Fibroblast of lung (primary cell): ENCODE data around the gene TPO. TPM values are rescaled to one million over a fixed set of nuclear protein-coding genes. Genes with fewer than 3 reads are reported as not detected.

Experiments
- DNase-seq, 2 donors: peaks; one replicate each; pipeline versions ENCODE4 v3.0.0 to v3.0.0-alpha.2; 2010; ENCODE audit warnings: low read depth in 2 of 2
- H2AFZ ChIP-seq: 2 replicates; pipeline ENCODE4 v1.5.1; 2012; ENCODE audit warnings: low read length, control low read depth, inconsistent platforms
- H3K27ac ChIP-seq: 2 replicates; pipeline ENCODE4 v1.5.1; 2011; ENCODE audit warnings: low read length, control low read depth; ENCODE audit not compliant: insufficient read depth
- H3K27me3 ChIP-seq: 2 replicates; pipeline ENCODE4 v1.5.1; 2011; ENCODE audit warnings: mild to moderate bottlenecking, low read length; ENCODE audit not compliant: control insufficient read depth, insufficient read depth
- H3K36me3 ChIP-seq: 2 replicates; pipeline ENCODE4 v1.5.1; 2011; ENCODE audit warnings: low read length; ENCODE audit not compliant: control insufficient read depth, insufficient read depth
- H3K4me1 ChIP-seq: 2 replicates; pipeline ENCODE4 v1.5.1; 2011; ENCODE audit warnings: low read length; ENCODE audit not compliant: control insufficient read depth, insufficient read depth; ENCODE audit errors: extremely low read depth
- H3K4me2 ChIP-seq: 2 replicates; pipeline ENCODE4 v1.5.1; 2011; ENCODE audit warnings: low read length, control low read depth; ENCODE audit not compliant: insufficient read depth; ENCODE audit errors: extremely low read depth
- H3K4me3 ChIP-seq, 4 experiments: fragments of 200-600 bp in 1 of 4; sonication (generic) in 1 of 4; replicated peaks in 1 of 4; 2 replicates each; pipeline ENCODE4 v1.5.1; 2011 to 2016; ENCODE audit warnings: low read length in 4 of 4, low read depth in 3 of 4, mild to moderate bottlenecking in 3 of 4, control low read depth in 2 of 4, inconsistent platforms in 1 of 4, mixed read lengths in 1 of 4; ENCODE audit not compliant: insufficient read depth in 1 of 4; ENCODE audit errors: control extremely low read depth in 1 of 4
- H3K79me2 ChIP-seq: 2 replicates; pipeline ENCODE4 v1.5.1; 2012; ENCODE audit warnings: mild to moderate bottlenecking, low read length, inconsistent platforms; ENCODE audit not compliant: control insufficient read depth, insufficient read depth
- H3K9ac ChIP-seq: 2 replicates; pipeline ENCODE4 v1.5.1; 2011; ENCODE audit warnings: mild to moderate bottlenecking, low read length, control low read depth; ENCODE audit not compliant: insufficient read depth
- H3K9me3 ChIP-seq: 2 replicates; pipeline ENCODE4 v1.5.1; 2012; ENCODE audit warnings: low read depth, low read length; ENCODE audit not compliant: control insufficient read depth, insufficient read depth
- H4K20me1 ChIP-seq: 2 replicates; pipeline ENCODE4 v1.5.1; 2011; ENCODE audit warnings: low read length; ENCODE audit not compliant: control insufficient read depth, insufficient read depth; ENCODE audit errors: extremely low read depth
- CTCF ChIP-seq, 2 donors: IDR thresholded peaks in 1 of 2; conservative IDR thresholded peaks in 1 of 2; 1 replicate in 1 of 2; 2 replicates in 1 of 2; pipeline ENCODE4 v1.5.1; 2011 to 2012; ENCODE audit warnings: low read length in 2 of 2, control low read depth in 1 of 2, inconsistent platforms in 1 of 2, low read depth in 1 of 2, mild to moderate bottlenecking in 1 of 2
- EZH2 ChIP-seq: IDR thresholded peaks from 2 replicates; pipeline ENCODE4 v1.5.1; 2012; ENCODE audit warnings: low read length, control low read depth, mild to moderate bottlenecking; ENCODE audit errors: missing control alignments
- polyA plus RNA-seq, 2 donors: library from polyadenylated mRNA; depleted of rRNA in 1 of 2; stranded (reverse) in 1 of 2; unstranded in 1 of 2; fragments of >200 nt; gene quantifications; 2 replicates each; pipeline ENCODE4 v1.2.1, GENCODE V29; 2011 to 2012; ENCODE audit warnings: missing spikeins in 1 of 2
- total RNA-seq: library from RNA; depleted of rRNA; stranded (reverse); fragments of >200 nt; gene quantifications from 2 replicates; pipeline ENCODE4 v1.2.1, GENCODE V29; 2014

TPO gene
- total and polyA plus RNA-seq, 2 donors (not counting 1 experiment from before 2014, with no cell fraction given) = not detected

DNA sequence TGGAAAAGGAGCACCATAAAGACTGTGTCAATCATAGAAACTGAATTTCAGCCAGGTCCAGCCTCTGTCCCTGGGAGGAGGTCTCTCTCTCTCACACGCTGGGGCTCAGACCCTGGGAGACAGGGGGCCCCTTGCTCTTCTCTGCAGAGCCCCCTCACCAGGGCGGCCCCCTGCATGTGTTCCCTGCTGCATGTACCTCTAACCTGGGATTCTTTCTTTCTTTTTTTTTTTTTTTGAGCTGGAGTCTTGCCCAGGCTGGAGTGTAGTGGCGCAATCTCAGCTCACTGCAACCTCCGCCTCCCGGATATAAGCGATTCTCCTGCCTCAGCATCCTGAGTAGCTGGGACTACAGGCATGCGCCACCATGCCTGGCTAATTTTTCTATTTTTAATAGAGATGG, 46.5 kb downstream of the TPO start:
- Histone ChIP-seq H3K4me2 (no peak overlapping the region), H3K27me3 (no peaks in the 10 kb centered on the region), H3K9me3 (no peaks in the 10 kb centered on the region), H3K27ac (no peak overlapping the region), H3K79me2 (no peaks in the 10 kb centered on the region), H3K4me1 (no peaks in the 10 kb centered on the region), H3K36me3 (no peaks in the 10 kb centered on the region), H2AFZ (no peak overlapping the region), H3K4me3 (no peak overlapping the region), H3K9ac (no peak overlapping the region), H4K20me1 (no peaks in the 10 kb centered on the region)
- no peak for TF ChIP-seq CTCF (conservative IDR thresholded peaks at IDR 0.05 in 1 of 2, IDR thresholded peaks at IDR 0.05 in 1 of 2; ENCODE audit: low read depth in 1 of 2, low read length in 2 of 2)
- TF ChIP-seq EZH2 = no peak
- no peak for DNase-seq

DNA sequence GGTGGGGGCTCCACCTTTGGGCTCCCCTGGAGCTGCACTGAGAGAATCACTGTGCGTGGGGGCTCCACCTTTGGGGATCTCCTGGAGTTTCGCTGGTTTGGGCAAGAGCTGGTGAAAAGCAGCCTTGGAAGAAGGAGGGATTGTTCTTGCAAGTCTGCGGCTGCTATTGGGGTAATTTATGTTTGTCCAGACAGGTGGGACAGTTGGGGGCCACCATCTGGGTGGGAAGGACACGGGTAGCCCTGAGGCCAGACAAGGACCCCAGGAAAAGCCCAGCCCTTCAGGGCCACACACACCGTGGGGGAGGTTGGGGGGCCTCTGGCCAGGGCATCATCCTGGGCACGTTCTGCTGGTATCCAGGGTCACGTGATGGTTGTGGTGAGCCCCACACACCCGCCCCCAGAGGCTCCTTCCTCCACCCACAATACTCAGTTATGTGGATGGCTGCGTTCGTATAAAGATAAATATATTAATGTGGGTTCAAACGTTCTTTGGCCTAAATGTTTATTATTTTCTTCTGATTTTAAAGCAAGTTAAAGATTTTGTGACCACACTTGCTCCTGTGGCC, 47.7 kb downstream of the TPO start:
- no peaks in the 10 kb centered on the region for H3K27me3 ChIP-seq
- TF ChIP-seq CTCF (conservative IDR thresholded peaks at IDR 0.05 in 1 of 2, IDR thresholded peaks at IDR 0.05 in 1 of 2; ENCODE audit: low read depth in 1 of 2, low read length in 2 of 2) (no peak), EZH2 (no peak)
- H3K4me1 ChIP-seq = no peaks in the 10 kb centered on the region
- no peaks in the 10 kb centered on the region for H4K20me1 ChIP-seq
- no peak overlapping the region for H3K4me3 ChIP-seq
- no peaks in the 10 kb centered on the region for H3K9me3 ChIP-seq
- H3K27ac ChIP-seq = no peak overlapping the region
- no peak overlapping the region for H2AFZ ChIP-seq
- H3K79me2 ChIP-seq = no peaks in the 10 kb centered on the region
- no peaks in the 10 kb centered on the region for H3K36me3 ChIP-seq
- H3K4me2 ChIP-seq = no peak overlapping the region
- no peak overlapping the region for H3K9ac ChIP-seq
- no peak for DNase-seq

DNA sequence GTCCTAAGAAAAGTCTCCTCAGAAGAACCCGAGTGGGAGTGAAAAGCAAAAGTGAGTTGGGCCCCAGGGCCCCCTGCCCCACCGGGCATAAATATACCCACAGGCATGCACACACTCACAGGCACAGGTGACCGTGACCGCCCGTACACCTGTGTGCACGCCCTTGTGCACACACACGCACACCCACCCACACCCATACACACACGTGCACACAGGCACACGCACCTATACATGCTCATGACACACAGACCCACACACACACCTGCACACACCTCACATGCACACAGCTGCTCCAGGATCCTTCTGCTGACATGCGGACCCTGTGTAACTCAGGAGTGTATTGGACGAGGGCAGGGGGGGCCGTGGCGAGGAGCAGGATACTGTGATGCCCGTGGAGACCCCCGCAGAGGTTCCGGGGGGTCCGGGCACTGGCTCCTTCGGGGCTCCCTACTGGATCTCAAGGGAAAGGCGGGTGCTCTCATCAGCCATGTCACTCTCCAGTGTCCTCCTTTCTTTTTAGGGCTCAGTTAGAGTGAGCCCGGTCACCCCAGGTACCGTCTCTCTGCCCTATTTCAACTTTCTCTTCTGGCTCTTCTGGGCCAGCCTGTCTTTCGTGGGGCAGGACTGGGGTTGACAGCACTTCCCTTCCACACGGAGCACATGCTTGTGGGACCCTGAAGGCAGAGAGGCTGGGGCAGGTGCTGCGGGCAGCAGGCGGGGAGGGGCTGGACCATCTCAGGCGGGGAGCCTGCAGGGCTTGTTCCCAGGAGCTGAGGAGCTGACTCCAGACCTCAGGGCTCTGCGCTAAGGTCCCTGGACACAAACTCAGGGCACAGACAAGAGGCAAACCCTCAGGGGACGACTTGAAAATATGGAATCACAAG, 48.5 kb downstream of the TPO start:
- no peak overlapping the region for H3K4me3 ChIP-seq
- H3K9me3 ChIP-seq = no peaks in the 10 kb centered on the region
- no peak overlapping the region for H3K9ac ChIP-seq
- H3K4me2 ChIP-seq = no peak overlapping the region
- no peak overlapping the region for H2AFZ ChIP-seq
- no peaks in the 10 kb centered on the region for H3K4me1 ChIP-seq
- no peak for DNase-seq
- H3K36me3 ChIP-seq = no peaks in the 10 kb centered on the region
- no peaks in the 10 kb centered on the region for H4K20me1 ChIP-seq
- TF ChIP-seq CTCF (conservative IDR thresholded peaks at IDR 0.05 in 1 of 2, IDR thresholded peaks at IDR 0.05 in 1 of 2; ENCODE audit: low read depth in 1 of 2, low read length in 2 of 2) = no peak
- no peak for TF ChIP-seq EZH2
- H3K27me3 ChIP-seq = no peaks in the 10 kb centered on the region
- H3K79me2 ChIP-seq = no peaks in the 10 kb centered on the region
- H3K27ac ChIP-seq = no peak overlapping the region
